Measurements from ENCODE around the gene NTN1. TPM values are rescaled to one million over a fixed set of nuclear protein-coding genes. Genes with fewer than 3 reads are reported as not detected.

NTN1 gene
- total RNA-seq, 2 donors from 2014 or later: 0.69 to 1.5 TPM

DNA sequence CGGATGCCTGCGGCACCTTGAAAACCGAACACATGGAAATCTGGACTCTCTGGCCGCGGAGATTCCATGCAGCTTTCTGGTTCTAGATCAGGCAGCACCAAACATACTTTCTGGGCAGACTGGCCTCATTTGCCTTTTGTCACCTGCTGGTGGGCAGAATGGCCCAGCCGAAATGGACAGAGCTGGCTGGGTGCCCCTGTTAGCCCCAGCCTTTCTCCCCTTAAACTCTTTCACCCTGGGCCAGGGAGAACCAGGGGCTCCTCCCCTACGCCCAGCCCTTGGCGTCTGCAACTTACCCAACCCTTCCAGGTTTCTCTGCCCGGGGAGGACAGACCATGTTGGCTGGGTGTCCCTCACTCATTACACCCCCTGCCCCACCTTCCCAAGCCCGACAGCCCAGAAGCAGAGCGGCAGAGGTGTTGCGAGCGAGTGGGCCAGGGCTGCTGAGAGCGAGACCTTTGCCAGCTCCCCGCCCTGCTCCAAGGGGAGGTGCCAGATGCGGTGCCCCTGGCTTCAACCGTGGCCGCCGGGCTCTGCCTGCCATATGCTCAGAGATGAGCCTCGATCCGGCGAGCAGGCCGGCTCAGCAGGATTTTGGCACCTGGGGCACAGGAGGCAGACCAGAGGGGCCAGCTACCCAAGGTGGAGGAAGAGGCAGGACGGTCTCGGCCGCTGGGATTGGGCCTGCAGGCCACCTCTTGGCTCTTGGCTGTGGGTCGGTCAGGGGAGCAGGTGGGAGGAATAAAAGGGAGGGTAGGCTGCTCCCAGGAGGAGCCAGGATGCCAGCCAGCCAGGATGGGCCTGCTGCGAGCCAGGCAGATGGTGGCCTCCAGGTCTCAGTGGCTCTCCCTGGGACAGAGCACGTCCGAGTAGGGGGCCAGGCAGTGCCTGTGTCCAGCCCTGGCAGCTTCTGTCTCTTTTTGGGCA, 191.3 kb downstream of the NTN1 start:
- peaks cover 12 to 18% of the 10 kb centered on the region in 2 donors for H3K36me3 Mint-ChIP-seq (ENCODE audit: insufficient read depth in 2 of 2)
- DNase-seq: no peak
- H3K4me3 Mint-ChIP-seq: no peak overlapping the region
- ATAC-seq (replicated peaks in 1 of 2): no peak
- H3K9me3 Mint-ChIP-seq: peaks cover 8 to 11% of the 10 kb centered on the region in 2 donors
- peaks cover 6% of the 10 kb centered on the region for H3K27me3 Mint-ChIP-seq (ENCODE audit: low read depth)
- H3K27ac Mint-ChIP-seq: no peak overlapping the region
- H3K4me1 Mint-ChIP-seq (ENCODE audit: low read depth): no peaks in the 10 kb centered on the region

DNA sequence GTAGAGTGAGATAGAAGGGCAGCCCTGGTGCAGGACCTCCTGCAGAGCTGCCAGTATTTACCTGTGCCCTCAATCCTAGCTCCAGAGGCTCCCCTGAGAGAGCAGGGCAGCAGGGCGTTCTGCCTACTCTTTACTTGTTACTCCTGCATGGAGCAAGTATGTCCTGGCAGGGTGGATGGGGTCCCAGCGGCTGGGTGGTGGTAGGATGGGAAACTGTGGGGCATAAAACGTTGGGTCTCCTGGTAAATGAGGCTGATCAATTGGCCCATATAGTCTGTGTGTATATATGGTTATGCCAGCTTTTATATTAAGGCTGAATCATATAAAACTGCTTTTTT, 192.0 kb downstream of the NTN1 start:
- Mint-ChIP-seq H3K9me3 (peaks cover 8 to 11% of the 10 kb centered on the region in 2 donors), H3K27me3 (ENCODE audit: low read depth) (peaks cover 6% of the 10 kb centered on the region), H3K4me3 (no peak overlapping the region), H3K4me1 (ENCODE audit: low read depth) (no peaks in the 10 kb centered on the region), H3K36me3 (ENCODE audit: insufficient read depth in 2 of 2) (peaks cover 12 to 18% of the 10 kb centered on the region in 2 donors), H3K27ac (no peak overlapping the region)
- ATAC-seq (replicated peaks in 1 of 2): no peak
- no peak for DNase-seq

DNA sequence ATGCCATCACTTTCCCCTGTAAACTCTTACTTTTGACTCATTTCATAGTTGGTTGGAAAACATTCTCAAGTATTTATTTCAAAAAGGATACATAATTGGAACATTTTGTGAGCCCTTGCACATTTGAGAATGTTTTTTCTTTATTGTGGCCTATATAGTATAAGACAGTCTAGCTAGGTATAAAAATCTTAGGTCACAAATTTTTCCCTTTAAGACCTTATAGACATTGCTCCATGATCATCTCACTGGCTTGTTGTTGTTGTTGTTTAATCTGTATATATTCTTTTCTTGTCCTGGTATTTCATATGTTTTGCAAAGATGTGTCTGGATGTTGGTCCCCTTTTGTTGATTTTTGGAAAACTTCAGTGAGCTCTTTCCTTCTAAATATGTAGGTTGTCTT, 194.2 kb downstream of the NTN1 start:
- H3K27ac Mint-ChIP-seq: no peak overlapping the region
- H3K9me3 Mint-ChIP-seq: peaks cover 8 to 11% of the 10 kb centered on the region in 2 donors
- no peak for ATAC-seq (replicated peaks in 1 of 2)
- no peaks in the 10 kb centered on the region for H3K4me1 Mint-ChIP-seq (ENCODE audit: low read depth)
- H3K27me3 Mint-ChIP-seq (ENCODE audit: low read depth): peaks cover 6% of the 10 kb centered on the region
- DNase-seq: no peak
- no peak overlapping the region for H3K4me3 Mint-ChIP-seq
- peaks cover 12 to 18% of the 10 kb centered on the region in 2 donors for H3K36me3 Mint-ChIP-seq (ENCODE audit: insufficient read depth in 2 of 2)

DNA sequence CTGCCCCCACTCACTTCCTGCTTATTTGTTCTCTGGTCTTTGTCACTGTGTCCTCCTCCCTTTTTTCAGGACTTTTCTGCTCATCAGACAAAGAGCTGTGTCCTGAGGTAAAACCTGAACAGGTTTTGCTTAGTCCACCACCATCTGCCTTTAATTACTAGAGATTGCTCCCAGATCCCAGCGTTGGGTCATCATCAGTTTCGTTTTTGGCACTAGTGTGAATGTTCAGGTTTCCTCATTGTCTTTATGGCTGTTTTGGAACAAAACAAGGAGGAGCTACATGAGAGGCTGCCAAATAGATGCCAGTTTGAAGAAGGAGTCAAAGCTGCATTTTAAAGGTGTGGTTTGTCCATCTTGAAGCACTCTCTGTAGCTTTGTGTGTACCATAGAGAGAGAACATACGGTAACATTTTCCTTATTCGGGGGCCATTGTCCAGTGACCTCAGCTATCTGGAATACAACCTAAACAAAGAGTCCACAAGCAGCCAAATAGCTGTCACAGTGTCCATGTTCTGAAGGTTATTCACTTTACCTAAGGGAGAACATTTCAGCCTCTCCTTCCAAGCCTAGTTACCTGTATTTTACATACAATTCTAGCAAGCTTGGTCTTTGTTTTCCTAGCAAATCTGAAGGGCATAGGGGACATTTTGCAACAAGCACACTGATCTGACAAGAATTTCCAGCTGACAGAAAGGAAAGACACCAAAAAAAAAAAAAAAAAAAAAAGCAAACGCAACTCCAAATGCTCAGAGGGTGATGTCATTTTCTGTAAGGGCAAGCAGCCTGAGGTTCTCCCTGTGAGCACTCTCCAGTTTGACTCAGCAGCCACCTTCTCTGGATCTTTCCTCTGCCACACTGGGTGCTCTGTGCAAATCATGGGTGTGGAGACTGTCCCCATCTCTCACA, 196.1 kb downstream of the NTN1 start:
- no peak for ATAC-seq (replicated peaks in 1 of 2)
- Mint-ChIP-seq H3K27me3 (ENCODE audit: low read depth) (peaks cover 6% of the 10 kb centered on the region), H3K9me3 (peaks cover 8 to 11% of the 10 kb centered on the region in 2 donors), H3K36me3 (ENCODE audit: insufficient read depth in 2 of 2) (peaks cover 12 to 18% of the 10 kb centered on the region in 2 donors), H3K27ac (no peak overlapping the region), H3K4me3 (no peak overlapping the region), H3K4me1 (ENCODE audit: low read depth) (no peaks in the 10 kb centered on the region)
- no peak for DNase-seq

DNA sequence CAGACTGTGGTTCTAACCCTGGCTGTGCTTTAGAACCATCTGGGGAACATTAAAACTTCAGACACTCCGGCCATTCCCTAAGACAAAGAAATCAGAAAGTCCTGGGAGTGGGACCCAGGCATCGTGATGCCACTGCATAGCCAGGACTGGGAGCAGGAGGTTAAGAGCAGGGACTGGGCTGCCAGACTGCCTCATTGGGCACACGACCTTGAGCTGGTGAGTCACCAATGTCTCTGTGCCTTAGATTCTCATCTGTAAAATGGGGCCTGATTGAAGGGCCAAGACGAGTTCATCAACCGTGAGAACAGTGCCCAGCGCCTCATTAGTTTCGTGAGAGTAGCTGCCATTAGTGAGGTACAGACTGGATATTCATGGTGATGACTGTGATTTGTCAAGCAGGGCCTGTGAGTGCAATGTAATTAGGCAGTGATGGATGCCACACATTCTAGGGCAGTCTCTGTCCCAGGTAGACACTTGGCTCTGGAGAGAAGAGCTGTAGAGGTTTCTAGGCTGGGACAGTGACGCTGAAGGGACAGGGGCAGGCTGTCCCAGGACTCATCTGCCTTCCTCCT, 196.8 kb downstream of the NTN1 start:
- H3K9me3 Mint-ChIP-seq: peaks cover 8 to 11% of the 10 kb centered on the region in 2 donors
- peaks cover 12 to 18% of the 10 kb centered on the region in 2 donors for H3K36me3 Mint-ChIP-seq (ENCODE audit: insufficient read depth in 2 of 2)
- H3K4me3 Mint-ChIP-seq: no peak overlapping the region
- H3K4me1 Mint-ChIP-seq (ENCODE audit: low read depth): no peaks in the 10 kb centered on the region
- DNase-seq (no peak), ATAC-seq (replicated peaks in 1 of 2) (no peak)
- no peak overlapping the region for H3K27ac Mint-ChIP-seq
- peaks cover 6% of the 10 kb centered on the region for H3K27me3 Mint-ChIP-seq (ENCODE audit: low read depth)

DNA sequence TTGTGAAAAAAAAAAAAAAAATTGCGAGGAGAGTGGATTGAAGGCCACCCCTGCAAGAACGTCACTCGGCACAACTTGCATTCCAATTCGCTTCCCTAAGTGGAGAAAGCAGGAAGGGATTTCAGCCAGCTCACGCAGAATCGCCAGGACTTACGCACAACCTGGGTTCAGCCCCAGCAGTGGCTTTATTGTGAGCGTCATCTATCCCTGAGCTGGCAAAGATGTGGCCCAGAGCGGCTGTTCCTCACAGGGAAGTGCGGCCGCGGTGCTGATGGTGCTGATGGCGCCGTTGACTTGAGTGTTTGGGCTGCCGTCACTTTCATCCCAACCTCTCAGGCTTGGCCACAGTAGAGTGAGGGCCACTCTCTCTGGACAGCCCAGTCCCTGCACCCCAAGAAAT, 197.6 kb downstream of the NTN1 start:
- H3K4me1 Mint-ChIP-seq (ENCODE audit: low read depth): no peaks in the 10 kb centered on the region
- H3K4me3 Mint-ChIP-seq: no peak overlapping the region
- peaks cover 6% of the 10 kb centered on the region for H3K27me3 Mint-ChIP-seq (ENCODE audit: low read depth)
- ATAC-seq (replicated peaks in 1 of 2): no peak
- peaks cover 12 to 18% of the 10 kb centered on the region in 2 donors for H3K36me3 Mint-ChIP-seq (ENCODE audit: insufficient read depth in 2 of 2)
- peaks cover 8 to 11% of the 10 kb centered on the region in 2 donors for H3K9me3 Mint-ChIP-seq
- no peak overlapping the region for H3K27ac Mint-ChIP-seq
- DNase-seq: no peak

DNA sequence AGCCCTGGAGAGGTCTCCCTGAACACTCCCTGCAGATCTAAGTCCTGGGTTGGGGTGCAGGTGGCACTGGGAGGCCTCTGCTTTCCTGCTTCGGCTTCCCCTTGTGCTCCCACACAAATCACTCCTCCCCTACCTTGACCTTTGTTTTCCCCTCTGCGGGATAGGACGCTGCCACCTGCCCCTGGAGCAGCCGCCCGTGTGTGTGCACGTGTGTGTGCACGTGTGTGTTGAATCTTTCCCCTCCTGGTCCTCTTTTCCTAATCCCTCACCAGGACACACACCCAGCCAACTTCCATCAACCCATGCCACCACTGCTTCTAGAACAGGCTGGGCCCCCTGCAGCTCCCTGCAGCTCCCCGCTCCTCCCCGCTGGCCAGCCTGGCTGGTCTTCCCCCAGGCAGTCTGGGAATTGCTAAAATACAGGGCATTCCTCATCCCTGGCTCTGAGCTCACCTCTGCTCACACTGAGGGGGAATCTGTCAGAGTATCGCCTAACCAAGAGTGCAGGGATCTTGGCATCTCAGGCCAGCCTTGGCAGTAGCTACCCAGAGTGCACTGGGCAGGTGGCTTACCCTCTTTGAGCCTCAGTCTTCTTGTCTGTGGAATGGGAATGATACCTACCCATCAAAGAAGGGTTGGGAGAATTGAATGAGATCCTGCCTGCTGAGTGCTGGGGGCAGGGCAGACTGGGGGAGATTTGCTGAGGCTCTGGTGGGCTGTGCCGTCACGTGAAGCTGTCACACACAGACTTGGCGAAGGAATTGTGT, 198.5 kb downstream of the NTN1 start:
- Mint-ChIP-seq H3K36me3 (ENCODE audit: insufficient read depth in 2 of 2) (peaks cover 12 to 18% of the 10 kb centered on the region in 2 donors), H3K27ac (no peak overlapping the region), H3K4me3 (no peak overlapping the region), H3K9me3 (peaks cover 8 to 9% of the 10 kb centered on the region in 2 donors), H3K4me1 (ENCODE audit: low read depth) (no peaks in the 10 kb centered on the region), H3K27me3 (ENCODE audit: low read depth) (peaks cover 6% of the 10 kb centered on the region)
- ATAC-seq (replicated peaks in 1 of 2) (no peak), DNase-seq (no peak)

DNA sequence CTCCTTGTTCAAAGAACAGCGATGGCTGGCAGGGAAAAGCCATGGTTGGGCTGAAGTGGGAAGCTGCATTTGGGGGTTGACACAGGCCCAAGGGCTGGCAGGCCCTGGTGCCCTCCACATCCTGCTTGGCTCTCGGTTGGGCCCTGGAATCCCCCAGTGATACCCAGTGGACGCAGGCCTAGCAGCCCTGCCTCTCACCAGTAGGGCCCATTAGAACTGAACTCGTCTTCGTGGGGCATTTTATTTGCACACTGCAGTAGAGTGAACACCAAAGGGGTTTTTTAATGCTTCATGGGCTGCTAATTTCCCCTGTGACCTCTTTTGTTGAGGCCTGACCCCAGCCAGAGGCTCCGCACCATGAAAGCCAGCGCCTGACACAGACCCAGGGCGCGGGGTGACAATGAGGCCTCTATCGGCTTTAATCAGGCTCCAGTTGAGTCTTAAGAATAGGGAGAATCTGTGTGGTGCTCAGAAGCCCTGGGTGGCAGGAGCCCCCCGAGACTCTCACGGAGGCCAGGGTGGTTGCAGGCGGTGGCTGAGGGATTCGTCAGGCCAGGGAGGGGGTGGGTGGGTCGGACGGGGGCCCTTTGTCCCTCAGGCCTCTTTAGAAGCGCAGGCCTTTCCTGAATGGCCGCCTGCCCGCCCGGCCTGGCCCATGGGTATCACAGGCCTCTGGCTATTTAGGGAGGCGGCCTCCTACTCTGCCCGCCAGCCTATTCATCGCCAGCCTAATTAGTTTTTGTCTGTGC, 199.3 kb downstream of the NTN1 start:
- ATAC-seq (replicated peaks in 1 of 2) (no peak), DNase-seq (no peak)
- no peak overlapping the region for H3K4me3 Mint-ChIP-seq
- H3K4me1 Mint-ChIP-seq (ENCODE audit: low read depth): no peaks in the 10 kb centered on the region
- no peak overlapping the region for H3K27ac Mint-ChIP-seq
- peaks cover 8% of the 10 kb centered on the region in 2 donors for H3K9me3 Mint-ChIP-seq
- peaks cover 10 to 13% of the 10 kb centered on the region in 2 donors for H3K36me3 Mint-ChIP-seq (ENCODE audit: insufficient read depth in 2 of 2)
- H3K27me3 Mint-ChIP-seq (ENCODE audit: low read depth): peaks cover 6% of the 10 kb centered on the region

DNA sequence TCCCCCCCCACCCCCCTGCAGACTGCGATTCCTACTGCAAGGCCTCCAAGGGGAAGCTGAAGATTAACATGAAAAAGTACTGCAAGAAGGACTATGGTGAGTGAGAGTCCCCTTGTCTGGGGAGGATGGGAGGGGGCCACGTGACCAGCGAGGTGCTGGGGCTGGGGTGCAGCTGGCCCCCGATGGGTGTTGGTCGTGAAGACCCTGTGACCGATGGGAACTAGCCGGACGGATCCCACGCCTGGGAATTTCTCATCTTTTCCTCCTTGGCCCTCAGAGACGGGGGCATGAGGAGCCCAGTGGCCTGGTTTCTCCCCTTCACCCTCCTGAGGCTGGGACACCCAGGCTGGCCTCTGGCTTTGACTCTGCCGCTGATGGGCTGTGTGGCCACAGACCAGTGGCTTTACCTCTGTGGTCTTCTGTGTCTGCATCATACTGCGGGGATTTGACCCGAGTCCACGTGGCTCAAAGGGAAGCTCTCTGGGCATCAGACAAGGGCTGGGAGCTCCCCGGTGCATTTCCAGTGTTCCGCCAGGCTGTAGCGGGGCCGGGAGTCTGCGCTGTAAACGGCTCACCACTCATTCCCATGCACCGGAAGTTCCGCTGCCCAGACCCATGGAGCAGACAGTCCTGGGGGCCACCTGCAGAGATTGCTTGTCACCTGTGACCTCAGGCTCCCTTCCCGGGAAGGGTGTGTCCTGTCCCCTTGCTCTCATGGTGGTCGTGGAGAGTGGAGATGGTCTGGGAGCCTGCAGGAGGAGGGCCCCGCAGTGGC, 200.0 kb downstream of the NTN1 start:
- ATAC-seq (replicated peaks in 1 of 2) (no peak), DNase-seq (no peak)
- H3K9me3 Mint-ChIP-seq: peaks cover 2 to 3% of the 10 kb centered on the region in 2 donors
- peaks cover 5 to 6% of the 10 kb centered on the region in 2 donors for H3K36me3 Mint-ChIP-seq (ENCODE audit: insufficient read depth in 2 of 2)
- peaks cover 2% of the 10 kb centered on the region for H3K27me3 Mint-ChIP-seq (ENCODE audit: low read depth)
- H3K27ac Mint-ChIP-seq: no peak overlapping the region
- H3K4me3 Mint-ChIP-seq: no peak overlapping the region
- no peaks in the 10 kb centered on the region for H3K4me1 Mint-ChIP-seq (ENCODE audit: low read depth)

DNA sequence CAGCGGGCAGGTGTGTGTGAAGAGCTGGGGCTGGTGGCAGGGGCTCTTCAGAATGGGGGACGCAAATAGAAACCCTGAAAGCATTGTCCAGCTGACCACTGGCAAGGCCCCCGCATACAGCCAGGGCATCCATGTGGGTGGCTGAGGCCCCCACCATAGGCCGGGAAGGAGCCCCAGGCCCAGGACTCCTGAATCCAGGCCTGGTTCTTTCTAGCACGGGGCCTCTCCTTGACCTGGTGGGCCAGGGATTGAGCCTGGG, 200.5 kb downstream of the NTN1 start:
- no peak for DNase-seq
- H3K4me3 Mint-ChIP-seq: no peak overlapping the region
- no peak overlapping the region for H3K27ac Mint-ChIP-seq
- H3K27me3 Mint-ChIP-seq (ENCODE audit: low read depth): no peaks in the 10 kb centered on the region
- peaks cover 0 to 3% of the 10 kb centered on the region in 2 donors for H3K9me3 Mint-ChIP-seq
- peaks cover 3 to 4% of the 10 kb centered on the region in 2 donors for H3K36me3 Mint-ChIP-seq (ENCODE audit: insufficient read depth in 2 of 2)
- no peaks in the 10 kb centered on the region for H3K4me1 Mint-ChIP-seq (ENCODE audit: low read depth)
- ATAC-seq (replicated peaks in 1 of 2): no peak

DNA sequence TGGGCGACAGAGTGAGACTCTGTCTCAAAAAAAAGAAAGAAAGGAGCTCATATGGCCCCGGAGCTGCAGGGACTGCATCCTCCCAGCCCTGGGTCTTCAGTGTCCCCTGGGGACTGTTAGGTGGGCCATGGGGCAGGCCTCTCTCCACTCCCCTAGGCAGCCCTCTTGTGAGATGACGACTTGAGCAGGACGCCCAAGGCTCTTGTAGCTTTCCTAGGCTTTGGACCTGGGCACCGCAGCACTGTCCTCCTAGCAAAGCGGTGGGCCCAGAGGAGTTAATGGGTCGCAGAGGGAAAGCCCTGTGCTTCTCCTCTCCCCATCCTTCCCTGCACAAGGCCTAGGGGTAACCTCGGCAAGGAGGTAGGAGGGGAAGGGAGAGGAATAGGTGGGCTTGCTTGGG, 202.2 kb downstream of the NTN1 start:
- no peak overlapping the region for H3K4me3 Mint-ChIP-seq
- H3K27ac Mint-ChIP-seq: no peak overlapping the region
- DNase-seq (no peak), ATAC-seq (replicated peaks in 1 of 2) (no peak)
- no peaks in the 10 kb centered on the region for H3K36me3 Mint-ChIP-seq (ENCODE audit: insufficient read depth in 2 of 2)
- no peaks in the 10 kb centered on the region for H3K27me3 Mint-ChIP-seq (ENCODE audit: low read depth)
- no peaks in the 10 kb centered on the region for H3K4me1 Mint-ChIP-seq (ENCODE audit: low read depth)
- H3K9me3 Mint-ChIP-seq: no peaks in the 10 kb centered on the region
